Measurements from ENCODE around the gene PRSS57. TPM values are rescaled to one million over a fixed set of nuclear protein-coding genes. Genes with fewer than 3 reads are reported as not detected.
"Not testable (repeated sequence)": the region's sequence is repeated elsewhere in the genome, so short reads cannot be mapped to it uniquely, and the experiment has no call there.

Gene PRSS57
- total RNA-seq, 1 donor from 2014 or later = not detected

- H3K4me3 ChIP-seq (ENCODE audit: low read depth, low read length) = no peak overlapping the region
- H3K27me3 ChIP-seq (ENCODE audit: control insufficient read depth, insufficient read depth, low read length) = no peaks in the 10 kb centered on the region
- DNase-seq (ENCODE audit: low read depth) = no peak
- peaks cover 2% of the 10 kb centered on the region for H3K36me3 ChIP-seq (ENCODE audit: control insufficient read depth, insufficient read depth, low read length)
- TF ChIP-seq CTCF (IDR thresholded peaks at IDR 0.05; ENCODE audit: insufficient read depth, low read length, poor library complexity, severe bottlenecking) = no peak
Observed at GRCh38 chr19:674282-675151, 20.7 kb downstream of the PRSS57 start.

GRCh38 chr19:670609-671075 is 24.6 kb downstream of the PRSS57 start:
- H3K36me3 ChIP-seq (ENCODE audit: control insufficient read depth, insufficient read depth, low read length) = no peaks in the 10 kb centered on the region
- no peak for DNase-seq (ENCODE audit: low read depth)
- H3K4me3 ChIP-seq (ENCODE audit: low read depth, low read length) = no peak overlapping the region
- no peaks in the 10 kb centered on the region for H3K27me3 ChIP-seq (ENCODE audit: control insufficient read depth, insufficient read depth, low read length)
- no peak for TF ChIP-seq CTCF (IDR thresholded peaks at IDR 0.05; ENCODE audit: insufficient read depth, low read length, poor library complexity, severe bottlenecking)

- H3K36me3 ChIP-seq (ENCODE audit: control insufficient read depth, insufficient read depth, low read length); DNase-seq (ENCODE audit: low read depth); H3K27me3 ChIP-seq (ENCODE audit: control insufficient read depth, insufficient read depth, low read length); H3K4me3 ChIP-seq (ENCODE audit: low read depth, low read length): not testable (repeated sequence)
Observed at GRCh38 chr19:668675-669434, 26.4 kb downstream of the PRSS57 start.

- not testable (repeated sequence) for H3K4me3 ChIP-seq (ENCODE audit: low read depth, low read length); DNase-seq (ENCODE audit: low read depth); H3K36me3 ChIP-seq (ENCODE audit: control insufficient read depth, insufficient read depth, low read length); H3K27me3 ChIP-seq (ENCODE audit: control insufficient read depth, insufficient read depth, low read length)
Observed at GRCh38 chr19:666985-667573, 28.2 kb downstream of the PRSS57 start.

- no peak for DNase-seq (ENCODE audit: low read depth)
- Histone ChIP-seq H3K27me3 (ENCODE audit: control insufficient read depth, insufficient read depth, low read length) (no peaks in the 10 kb centered on the region), H3K4me3 (ENCODE audit: low read depth, low read length) (no peak overlapping the region), H3K36me3 (ENCODE audit: control insufficient read depth, insufficient read depth, low read length) (no peaks in the 10 kb centered on the region)
- TF ChIP-seq CTCF (IDR thresholded peaks at IDR 0.05; ENCODE audit: insufficient read depth, low read length, poor library complexity, severe bottlenecking) = peak; percentile 96
Observed at GRCh38 chr19:664913-665443, 30.3 kb downstream of the PRSS57 start.

GRCh38 chr19:663682-664117 is 31.6 kb downstream of the PRSS57 start:
- Histone ChIP-seq H3K4me3 (ENCODE audit: low read depth, low read length) (peak overlapping the region; percentile 47), H3K36me3 (ENCODE audit: control insufficient read depth, insufficient read depth, low read length) (no peaks in the 10 kb centered on the region), H3K27me3 (ENCODE audit: control insufficient read depth, insufficient read depth, low read length) (no peaks in the 10 kb centered on the region)
- TF ChIP-seq CTCF (IDR thresholded peaks at IDR 0.05; ENCODE audit: insufficient read depth, low read length, poor library complexity, severe bottlenecking) = no peak
- no peak for DNase-seq (ENCODE audit: low read depth)

All from kidney epithelial cell (primary cell).